PFSK-1 (cell line): ENCODE results near the gene PDZD8.

ENCODE experiments used
- FOXP2 ChIP-seq: optimal IDR thresholded peaks from 2 replicates; pipeline ENCODE3; 2011; ENCODE audit warnings: borderline replicate concordance, control low read depth, inconsistent platforms; ENCODE audit not compliant: insufficient read depth; ENCODE audit errors: extremely low read length, extremely low read depth
- POLR2AphosphoS5 ChIP-seq: IDR thresholded peaks from 2 replicates; pipeline ENCODE4 v1.6.1; 2012; ENCODE audit warnings: low read depth, mild to moderate bottlenecking, control low read depth, low read length, moderate library complexity
- SIN3A ChIP-seq: IDR thresholded peaks from 2 replicates; pipeline ENCODE4 v1.6.1; 2012; ENCODE audit warnings: mild to moderate bottlenecking, low read length, moderate library complexity, borderline replicate concordance; ENCODE audit not compliant: insufficient read depth
- TAF1 ChIP-seq: IDR thresholded peaks from 2 replicates; pipeline ENCODE4 v1.6.1; 2012; ENCODE audit warnings: low read length, control low read depth, borderline replicate concordance; ENCODE audit not compliant: insufficient read depth
- TF ChIP-seq, protein P1 (sequence below), 2 experiments: IDR thresholded peaks; 2 replicates each; pipeline versions ENCODE4 v1.6.1 to v1.8.0; 2011 to 2012; ENCODE audit warnings: low read depth in 2 of 2, low read length in 2 of 2, control low read depth in 1 of 2, inconsistent platforms in 1 of 2, mild to moderate bottlenecking in 1 of 2, moderate library complexity in 1 of 2; ENCODE audit not compliant: insufficient read depth in 1 of 2

PDZD8 gene

DNA sequence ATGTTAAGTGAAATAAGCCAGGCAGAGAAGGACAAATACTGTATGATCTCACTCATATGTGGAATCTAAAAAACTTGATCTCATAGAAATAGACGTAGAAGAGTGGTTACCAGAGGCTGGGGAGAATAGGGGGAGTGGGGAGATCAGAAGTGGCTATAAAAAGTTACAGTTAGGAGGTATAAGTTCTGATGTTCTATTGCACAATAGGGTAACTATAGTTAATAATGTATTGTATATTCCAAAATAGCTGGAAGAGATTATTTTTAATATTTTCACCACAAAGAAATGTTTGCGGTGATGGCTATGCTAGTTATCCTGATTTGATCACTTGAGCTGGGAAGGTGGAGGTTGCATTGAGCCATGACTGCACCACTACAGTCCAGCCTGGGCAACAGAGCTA, 80.5 kb downstream of the PDZD8 start:
- no peak for TF ChIP-seq SIN3A
- TF ChIP-seq POLR2AphosphoS5: no peak
- TF ChIP-seq, protein P1, sequence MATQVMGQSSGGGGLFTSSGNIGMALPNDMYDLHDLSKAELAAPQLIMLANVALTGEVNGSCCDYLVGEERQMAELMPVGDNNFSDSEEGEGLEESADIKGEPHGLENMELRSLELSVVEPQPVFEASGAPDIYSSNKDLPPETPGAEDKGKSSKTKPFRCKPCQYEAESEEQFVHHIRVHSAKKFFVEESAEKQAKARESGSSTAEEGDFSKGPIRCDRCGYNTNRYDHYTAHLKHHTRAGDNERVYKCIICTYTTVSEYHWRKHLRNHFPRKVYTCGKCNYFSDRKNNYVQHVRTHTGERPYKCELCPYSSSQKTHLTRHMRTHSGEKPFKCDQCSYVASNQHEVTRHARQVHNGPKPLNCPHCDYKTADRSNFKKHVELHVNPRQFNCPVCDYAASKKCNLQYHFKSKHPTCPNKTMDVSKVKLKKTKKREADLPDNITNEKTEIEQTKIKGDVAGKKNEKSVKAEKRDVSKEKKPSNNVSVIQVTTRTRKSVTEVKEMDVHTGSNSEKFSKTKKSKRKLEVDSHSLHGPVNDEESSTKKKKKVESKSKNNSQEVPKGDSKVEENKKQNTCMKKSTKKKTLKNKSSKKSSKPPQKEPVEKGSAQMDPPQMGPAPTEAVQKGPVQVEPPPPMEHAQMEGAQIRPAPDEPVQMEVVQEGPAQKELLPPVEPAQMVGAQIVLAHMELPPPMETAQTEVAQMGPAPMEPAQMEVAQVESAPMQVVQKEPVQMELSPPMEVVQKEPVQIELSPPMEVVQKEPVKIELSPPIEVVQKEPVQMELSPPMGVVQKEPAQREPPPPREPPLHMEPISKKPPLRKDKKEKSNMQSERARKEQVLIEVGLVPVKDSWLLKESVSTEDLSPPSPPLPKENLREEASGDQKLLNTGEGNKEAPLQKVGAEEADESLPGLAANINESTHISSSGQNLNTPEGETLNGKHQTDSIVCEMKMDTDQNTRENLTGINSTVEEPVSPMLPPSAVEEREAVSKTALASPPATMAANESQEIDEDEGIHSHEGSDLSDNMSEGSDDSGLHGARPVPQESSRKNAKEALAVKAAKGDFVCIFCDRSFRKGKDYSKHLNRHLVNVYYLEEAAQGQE (IDR thresholded peaks at IDR 0.05; ENCODE audit: insufficient read depth in 1 of 2, low read depth in 2 of 2, low read length in 2 of 2): no peak
- TF ChIP-seq FOXP2: no peak
- TF ChIP-seq TAF1: no peak

DNA sequence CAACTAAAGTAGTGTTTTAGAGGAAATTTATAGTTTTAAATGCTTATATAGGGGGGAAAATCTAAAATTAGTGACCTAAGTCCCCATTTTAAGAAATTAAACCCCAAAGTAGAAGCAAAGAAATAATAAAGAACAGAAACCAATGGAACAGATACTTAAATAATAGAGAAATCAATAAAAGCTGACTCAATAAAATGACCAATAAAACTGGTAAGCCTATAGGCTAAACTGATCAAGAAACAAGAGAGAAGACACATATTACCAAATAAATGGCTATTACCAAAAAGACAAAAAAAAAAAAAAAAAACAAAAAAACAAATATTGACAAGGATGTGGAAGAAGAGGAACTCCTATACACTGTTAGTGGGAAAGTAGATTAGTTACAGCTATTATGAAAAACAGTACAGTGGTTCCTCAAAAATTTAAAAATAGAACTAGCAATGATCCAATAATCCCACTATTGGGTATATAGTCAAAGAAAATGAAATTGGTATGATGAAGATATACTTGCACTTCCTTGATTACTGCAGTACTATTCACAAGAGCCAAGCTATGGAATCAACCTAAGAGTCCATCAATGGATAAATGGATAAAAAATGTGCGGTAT, 81.1 kb downstream of the PDZD8 start:
- TF ChIP-seq TAF1 (no peak), SIN3A (no peak), POLR2AphosphoS5 (no peak), FOXP2 (no peak)
- TF ChIP-seq, protein P1 (IDR thresholded peaks at IDR 0.05; ENCODE audit: insufficient read depth in 1 of 2, low read depth in 2 of 2, low read length in 2 of 2): no peak

DNA sequence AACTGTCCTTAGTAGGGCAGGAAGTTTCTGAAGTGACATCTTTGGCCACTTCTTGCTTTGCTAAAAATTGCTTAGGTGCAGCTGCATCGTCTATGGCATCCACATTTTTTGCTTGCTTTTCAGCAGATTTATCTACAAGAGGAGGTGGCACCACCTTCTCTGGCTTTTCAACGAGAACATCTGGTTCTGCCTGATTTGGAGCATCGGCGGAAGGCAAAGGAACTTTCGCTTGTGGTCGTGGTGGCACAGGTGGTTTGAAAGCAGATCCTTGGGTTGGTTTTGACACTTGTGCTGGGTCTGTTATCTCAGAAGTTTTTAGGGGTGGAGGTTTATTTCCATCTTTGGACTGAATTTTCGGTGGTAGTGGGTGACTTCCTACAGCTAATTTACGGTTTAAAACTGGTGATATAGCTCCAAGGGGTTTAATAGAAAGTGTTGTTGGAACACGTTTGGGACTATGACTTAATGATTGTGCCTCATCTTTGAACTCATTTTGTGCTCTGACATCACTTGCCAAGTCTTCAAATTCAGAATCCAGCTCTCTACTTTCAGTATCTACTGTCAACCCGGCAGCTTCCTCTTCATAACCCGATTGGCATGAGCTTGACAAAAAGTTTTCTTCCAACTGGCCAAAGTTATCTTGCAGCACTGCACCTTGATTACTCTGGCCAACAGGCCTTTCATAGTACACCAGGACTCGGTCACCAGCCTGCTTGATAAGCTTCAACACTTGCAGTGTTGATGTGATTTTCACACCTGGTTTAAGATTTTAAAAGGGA, 90.3 kb downstream of the PDZD8 start:
- TF ChIP-seq SIN3A (no peak), FOXP2 (no peak), POLR2AphosphoS5 (no peak), TAF1 (no peak)
- TF ChIP-seq, protein P1 (IDR thresholded peaks at IDR 0.05; ENCODE audit: insufficient read depth in 1 of 2, low read depth in 2 of 2, low read length in 2 of 2): no peak

DNA sequence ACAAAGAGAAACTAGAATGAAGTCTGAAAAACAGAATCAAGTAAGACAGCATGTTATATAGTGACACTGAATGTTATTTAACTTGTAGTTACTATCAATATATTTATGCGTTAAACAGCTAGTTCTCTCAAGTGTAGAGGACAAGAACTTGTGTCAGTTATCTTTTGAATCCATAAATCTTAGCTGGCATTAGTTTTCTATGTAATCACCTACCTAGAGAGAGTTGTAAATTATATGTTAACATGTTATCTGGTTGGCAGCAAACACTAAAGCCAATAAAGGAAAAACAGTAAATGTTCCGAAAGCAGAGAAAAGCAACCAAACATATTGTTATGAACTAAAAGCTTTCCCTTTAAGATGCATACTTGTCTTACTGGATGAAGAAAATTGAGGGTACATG, 97.6 kb downstream of the PDZD8 start:
- TF ChIP-seq FOXP2 (no peak), SIN3A (no peak), POLR2AphosphoS5 (no peak), TAF1 (no peak)
- TF ChIP-seq, protein P1 (IDR thresholded peaks at IDR 0.05; ENCODE audit: insufficient read depth in 1 of 2, low read depth in 2 of 2, low read length in 2 of 2): no peak

DNA sequence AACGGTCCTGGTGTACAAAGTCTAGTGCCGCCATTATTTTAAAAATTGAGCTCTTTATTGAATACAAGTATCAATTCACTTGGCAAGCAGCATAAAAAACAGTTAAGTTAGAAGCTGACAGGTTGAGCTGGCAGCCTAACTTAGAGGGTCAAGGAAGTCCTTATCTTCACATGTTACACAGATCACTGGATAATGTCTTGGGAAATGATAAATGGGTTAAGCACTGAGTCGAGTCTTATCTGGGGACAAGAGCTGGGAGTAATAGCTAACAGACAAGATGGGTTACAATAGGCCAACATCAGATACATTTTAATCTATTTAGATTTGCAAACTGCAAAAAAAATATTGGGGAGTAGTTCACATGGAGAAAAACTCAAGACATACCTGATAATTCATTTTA, 100.1 kb downstream of the PDZD8 start:
- TF ChIP-seq SIN3A: no peak
- TF ChIP-seq TAF1: no peak
- TF ChIP-seq POLR2AphosphoS5: no peak
- TF ChIP-seq FOXP2: no peak
- TF ChIP-seq, protein P1 (IDR thresholded peaks at IDR 0.05; ENCODE audit: insufficient read depth in 1 of 2, low read depth in 2 of 2, low read length in 2 of 2): no peak
